GM12865 (cell line): Measurements from ENCODE around the gene SEPTIN5.

Source experiments
- DNase-seq: peaks from one replicate; pipeline ENCODE4 v3.0.0; 2010; ENCODE audit warnings: low read depth
- H3K4me3 ChIP-seq: 2 replicates; pipeline ENCODE4 v1.5.1; 2011; ENCODE audit warnings: mild to moderate bottlenecking, low read depth, low read length, control low read depth
- TF ChIP-seq, protein P1 (sequence below): IDR thresholded peaks from 2 replicates; pipeline ENCODE4 v1.5.1; 2011; ENCODE audit warnings: low read length, control low read depth, low read depth, inconsistent platforms; ENCODE audit not compliant: insufficient read depth; ENCODE audit errors: missing control alignments

The SEPTIN5 gene

DNA sequence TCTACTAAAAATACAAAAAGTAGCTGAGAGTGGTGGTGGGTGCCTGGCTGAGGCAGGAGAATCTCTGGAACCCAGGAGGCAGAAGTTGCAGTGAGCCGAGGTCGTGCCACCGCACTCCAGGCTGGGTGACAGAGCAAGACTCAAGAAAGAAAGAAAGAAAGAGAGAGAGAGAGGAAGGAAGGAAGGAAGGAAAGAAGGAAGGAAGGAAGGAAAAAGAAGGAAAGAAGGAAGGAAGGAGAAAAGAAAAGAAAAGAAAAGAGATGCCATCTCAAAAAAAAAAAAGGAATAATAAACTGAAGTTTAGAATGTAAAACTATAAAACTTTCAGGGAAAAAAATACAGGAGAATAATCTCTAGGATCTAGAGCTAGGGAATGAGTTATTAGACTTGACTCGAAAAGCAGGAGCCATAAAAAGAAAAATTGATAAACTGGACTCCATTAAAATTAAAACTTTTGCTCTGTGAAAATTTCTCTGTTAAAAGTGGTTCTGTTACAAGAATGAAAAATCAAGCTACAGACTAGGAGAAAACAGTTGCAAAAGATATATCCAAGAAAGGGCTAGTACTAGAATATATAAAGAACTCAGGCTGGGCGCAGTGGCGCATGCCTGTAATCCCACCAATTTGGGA lies 13.4 kb upstream of the SEPTIN5 start:
- DNase-seq: no peak
- H3K4me3 ChIP-seq: no peak overlapping the region
- TF ChIP-seq, protein P1, sequence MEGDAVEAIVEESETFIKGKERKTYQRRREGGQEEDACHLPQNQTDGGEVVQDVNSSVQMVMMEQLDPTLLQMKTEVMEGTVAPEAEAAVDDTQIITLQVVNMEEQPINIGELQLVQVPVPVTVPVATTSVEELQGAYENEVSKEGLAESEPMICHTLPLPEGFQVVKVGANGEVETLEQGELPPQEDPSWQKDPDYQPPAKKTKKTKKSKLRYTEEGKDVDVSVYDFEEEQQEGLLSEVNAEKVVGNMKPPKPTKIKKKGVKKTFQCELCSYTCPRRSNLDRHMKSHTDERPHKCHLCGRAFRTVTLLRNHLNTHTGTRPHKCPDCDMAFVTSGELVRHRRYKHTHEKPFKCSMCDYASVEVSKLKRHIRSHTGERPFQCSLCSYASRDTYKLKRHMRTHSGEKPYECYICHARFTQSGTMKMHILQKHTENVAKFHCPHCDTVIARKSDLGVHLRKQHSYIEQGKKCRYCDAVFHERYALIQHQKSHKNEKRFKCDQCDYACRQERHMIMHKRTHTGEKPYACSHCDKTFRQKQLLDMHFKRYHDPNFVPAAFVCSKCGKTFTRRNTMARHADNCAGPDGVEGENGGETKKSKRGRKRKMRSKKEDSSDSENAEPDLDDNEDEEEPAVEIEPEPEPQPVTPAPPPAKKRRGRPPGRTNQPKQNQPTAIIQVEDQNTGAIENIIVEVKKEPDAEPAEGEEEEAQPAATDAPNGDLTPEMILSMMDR: no peak

DNA sequence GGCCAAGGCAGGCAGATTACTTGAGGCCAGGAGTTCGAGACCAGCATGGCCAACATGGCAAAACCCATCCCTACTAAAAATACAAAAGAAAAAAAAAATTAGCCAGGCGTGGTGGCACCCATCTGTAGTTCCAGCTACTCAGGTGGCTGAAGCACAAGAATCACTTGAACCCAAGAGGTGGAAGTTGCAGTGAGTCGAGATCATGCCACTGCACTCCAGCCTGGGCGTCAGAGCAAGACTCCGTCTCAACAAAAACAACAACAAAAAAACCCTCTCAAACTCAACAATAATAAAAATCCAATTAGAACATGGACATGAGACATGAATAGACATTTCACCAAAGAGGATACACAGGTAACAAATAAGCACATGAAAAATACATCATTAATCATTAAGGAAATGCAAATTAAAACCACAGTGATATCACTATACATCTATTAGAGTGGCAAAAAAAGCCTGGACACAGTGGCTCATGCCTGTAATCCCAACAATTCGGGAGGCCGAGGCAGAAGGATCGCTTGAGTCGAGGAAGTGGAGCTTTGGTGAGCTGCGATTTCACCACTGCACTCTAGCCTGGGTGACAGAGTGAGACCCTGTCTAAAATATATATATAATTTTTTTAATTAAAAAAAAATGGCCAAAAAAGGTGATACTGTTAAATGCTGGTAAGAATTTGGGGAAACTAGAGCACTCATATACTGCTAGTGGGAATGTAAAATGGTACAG lies 12.7 kb upstream of the SEPTIN5 start:
- H3K4me3 ChIP-seq: no peak overlapping the region
- TF ChIP-seq, protein P1: no peak
- DNase-seq: no peak

DNA sequence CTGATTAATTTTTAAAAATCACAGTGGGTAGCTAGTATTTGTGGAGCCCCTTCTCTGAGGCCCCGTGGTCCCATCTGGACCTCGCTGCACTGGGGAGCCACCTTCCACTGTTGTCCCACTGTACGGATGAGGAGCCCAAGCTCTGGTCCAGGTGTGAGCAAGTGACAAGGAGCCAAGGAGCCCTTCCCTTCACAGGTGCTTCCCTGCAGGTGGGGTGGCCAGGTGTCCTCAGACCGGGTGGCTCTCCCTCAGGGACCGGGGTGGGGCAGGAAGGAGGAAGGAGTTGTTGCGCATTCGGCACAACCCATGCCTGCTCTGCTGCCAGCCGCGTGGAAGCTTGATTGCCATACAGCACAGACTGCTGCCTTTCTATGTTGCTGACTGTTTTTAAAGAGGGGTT lies 10.4 kb upstream of the SEPTIN5 start:
- H3K4me3 ChIP-seq: no peak overlapping the region
- TF ChIP-seq, protein P1: no peak
- no peak for DNase-seq

DNA sequence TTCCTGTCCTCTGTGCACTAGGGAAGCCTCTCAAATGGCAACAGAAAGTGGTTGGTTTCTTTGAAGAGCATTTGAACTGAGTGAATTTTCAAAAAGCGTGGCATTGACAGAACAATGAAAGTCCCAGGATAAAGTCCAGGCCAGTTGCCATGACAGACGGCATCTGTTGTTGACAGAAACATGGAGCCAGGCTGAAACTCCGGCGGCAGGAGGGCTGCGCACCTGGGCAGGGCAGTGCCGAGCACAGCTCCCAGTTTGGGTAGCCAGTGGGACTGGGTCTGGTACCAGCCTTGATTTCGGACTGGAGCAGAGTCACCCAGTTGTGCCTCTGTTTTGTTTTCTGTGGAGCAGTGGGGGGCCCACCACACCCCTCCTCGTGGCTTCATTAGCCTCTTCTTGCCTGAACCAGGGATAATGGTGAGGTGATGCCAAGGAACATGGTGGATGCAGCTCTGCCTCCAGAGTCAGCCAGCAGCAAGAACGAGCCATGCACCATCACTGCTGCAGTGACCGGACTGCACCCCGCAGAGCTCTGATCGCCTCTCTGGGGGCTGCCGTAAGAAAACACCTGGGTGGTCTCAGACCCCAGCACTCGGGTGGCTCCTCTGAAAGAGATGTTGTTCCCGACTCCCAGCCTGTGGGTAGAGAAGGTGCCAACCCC lies 9.8 kb upstream of the SEPTIN5 start:
- H3K4me3 ChIP-seq: no peak overlapping the region
- TF ChIP-seq, protein P1: no peak
- no peak for DNase-seq

DNA sequence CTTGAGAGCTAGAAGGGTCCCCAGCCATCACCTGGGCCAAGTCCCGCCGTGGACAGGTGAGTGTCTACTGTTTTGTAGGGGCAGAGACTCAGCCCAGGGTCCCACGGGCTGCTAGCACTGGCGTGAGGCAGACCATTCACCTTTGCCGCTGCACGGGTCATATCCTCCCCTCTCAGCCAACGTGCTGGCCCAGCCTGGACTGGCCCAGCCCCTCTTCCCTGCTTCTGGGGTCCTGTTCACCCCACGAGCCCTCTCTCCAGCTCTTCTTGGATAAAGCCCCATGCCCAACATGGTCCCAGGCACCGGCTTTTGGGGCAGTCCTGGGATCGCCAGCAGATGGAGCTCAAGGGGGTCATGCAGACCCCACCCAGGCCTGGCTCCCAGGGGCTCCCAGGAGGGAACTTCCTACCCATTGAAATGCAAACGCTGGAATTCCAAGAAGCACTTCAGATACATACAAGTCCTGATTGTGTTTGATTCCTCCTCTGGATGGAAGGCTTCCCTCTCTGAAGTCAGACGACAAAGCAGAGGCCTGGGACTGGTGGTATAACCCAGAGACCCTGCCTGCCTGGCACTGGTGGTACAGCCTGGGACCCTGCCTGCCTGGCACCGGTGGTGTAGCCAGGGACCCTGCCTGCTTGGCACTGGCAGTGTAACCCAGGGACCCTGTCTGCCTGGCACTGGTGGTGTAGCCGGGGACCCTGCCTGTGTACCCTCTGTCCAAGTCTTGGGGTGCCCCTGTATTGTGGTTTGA lies 8.9 kb upstream of the SEPTIN5 start:
- DNase-seq: no peak
- H3K4me3 ChIP-seq: no peak overlapping the region
- TF ChIP-seq, protein P1: no peak

DNA sequence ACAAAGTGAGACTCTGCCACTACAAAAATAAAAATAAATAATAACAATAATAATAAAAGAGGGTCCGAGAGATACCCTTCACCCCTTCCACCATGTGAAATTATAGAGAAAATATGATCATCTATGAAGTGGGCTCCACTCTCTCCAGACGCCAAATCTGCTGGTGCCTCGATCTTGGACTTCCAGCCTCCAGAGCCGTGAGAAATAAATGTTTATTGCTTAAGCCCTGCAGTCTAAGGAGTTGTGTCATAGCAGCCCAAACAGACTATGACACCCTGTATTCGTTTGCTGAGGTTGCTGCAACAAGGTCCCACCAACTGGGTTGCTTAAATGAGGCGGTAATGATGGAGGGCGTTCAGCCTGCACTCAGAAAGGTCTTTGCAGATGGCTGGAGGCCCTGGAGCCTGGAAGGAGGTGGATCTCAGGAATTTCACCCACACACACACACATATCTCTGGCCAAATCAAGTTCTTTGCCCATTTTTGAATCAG lies 7.6 kb upstream of the SEPTIN5 start:
- DNase-seq: no peak
- H3K4me3 ChIP-seq: no peak overlapping the region
- TF ChIP-seq, protein P1: no peak
